Transverse colon (tissue), 4 donors: ENCODE measurements around the gene ONECUT1. TPM values are rescaled to one million over a fixed set of nuclear protein-coding genes. Genes with fewer than 3 reads are reported as not detected.

Experiments
- DNase-seq: peaks from one replicate; pipeline ENCODE4 v3.0.0-alpha.2; 2019
- H3K27ac ChIP-seq, 4 donors: fragments of 200-600 bp; sonication (generic); 2 replicates each; pipeline ENCODE4 v1.5.1; 2016 to 2018; ENCODE audit warnings: inconsistent platforms in 4 of 4
- H3K27me3 ChIP-seq: fragments of 200-600 bp; sonication (generic); 2 replicates; pipeline ENCODE4 v1.5.1; 2017; ENCODE audit warnings: inconsistent platforms
- H3K36me3 ChIP-seq, 4 donors: fragments of 200-600 bp; sonication (generic); 2 replicates each; pipeline ENCODE4 v1.5.1; 2017 to 2019; ENCODE audit warnings: inconsistent platforms in 4 of 4
- H3K4me1 ChIP-seq, 4 donors: fragments of 200-600 bp; sonication (generic); 2 replicates each; pipeline ENCODE4 v1.5.1; 2017 to 2020; ENCODE audit warnings: inconsistent platforms in 4 of 4
- H3K4me3 ChIP-seq, 4 donors: fragments of 200-600 bp; sonication (generic); 1 replicate in 1 of 4; 2 replicates in 3 of 4; pipeline versions ENCODE4 v1.5.1 to v1.6.1; 2017 to 2019; ENCODE audit warnings: inconsistent platforms in 4 of 4
- H3K9me3 ChIP-seq, 2 donors: fragments of 200-600 bp; sonication (generic); 2 replicates each; pipeline ENCODE4 v1.5.1; 2017 to 2019; ENCODE audit warnings: inconsistent platforms in 2 of 2
- EP300 ChIP-seq: sonication (generic); formaldehyde crosslinking; IDR thresholded peaks from one replicate; pipeline ENCODE4 v1.6.1; 2017; ENCODE audit warnings: antibody characterized with exemption, low read depth
- POLR2A ChIP-seq: fragments of 450-650 bp; IDR thresholded peaks from one replicate; pipeline ENCODE4 v1.6.1; 2016; ENCODE audit warnings: antibody characterized with exemption, mild to moderate bottlenecking, moderate library complexity
- POLR2AphosphoS5 ChIP-seq, 3 donors: sonication (generic); formaldehyde crosslinking; IDR thresholded peaks; one replicate each; pipeline ENCODE4 v1.6.1; 2016; ENCODE audit warnings: antibody characterized with exemption in 3 of 3
- WGBS, 2 donors: methylation state at CpG; one replicate each; pipeline ENCODE4 v1.1.5; 2018; ENCODE audit warnings: low coverage in 1 of 2; 5-methylcytosine and 5-hydroxymethylcytosine counted together
- in situ Hi-C, 4 donors: fragments of 200-750 bp; cut with MboI; loops; one replicate each; pipeline versions ENCODE4 v1.15.0 to v1.15.1; 2017; ENCODE audit warnings: low sequenced_read_pairs in 3 of 4, low pct_ligation_motif_present in 1 of 4, low pct_unique_long_range_greater_than_20kb in 1 of 4
- intact Hi-C: fragments of 100-400 bp; cut with DNase I; formaldehyde crosslinking; loops from one replicate; pipeline ENCODE4 v1.15.1; 2023; ENCODE audit warnings: low total_unique reads
- total RNA-seq, 4 donors: library from RNA; depleted of rRNA; stranded (reverse); fragments of >200 nt; gene quantifications; one replicate each; pipeline ENCODE4 v1.1.0, GENCODE V29; 2016
- TF ChIP-seq, protein P1 (sequence below), 5 experiments: fragments of 200-600 bp in 3 of 5; fragments of 450-650 bp in 2 of 5; sonication (generic) in 3 of 5; IDR thresholded peaks; 1 replicate in 2 of 5; 2 replicates in 3 of 5; pipeline ENCODE4 v1.5.1; 2016 to 2017; ENCODE audit warnings: antibody characterized with exemption in 5 of 5, inconsistent platforms in 3 of 5, mild to moderate bottlenecking in 2 of 5, moderate library complexity in 1 of 5

The ONECUT1 gene
- total RNA-seq, 4 donors from 2014 or later = 0.64 TPM; not detected in 3

- H3K4me3 ChIP-seq = no peak overlapping the region
- H3K9me3 ChIP-seq = no peaks in the 10 kb centered on the region
- no peaks in the 10 kb centered on the region for H3K4me1 ChIP-seq
- peaks cover 21% of the 10 kb centered on the region for H3K27me3 ChIP-seq
- H3K27ac ChIP-seq = no peak overlapping the region
- in situ Hi-C loops = no loop called here
- intact Hi-C loops = no loop called here
- 60 to 64% methylated on average over 1 to 3 of the region's 3 CpGs for WGBS, 2 donors
- H3K36me3 ChIP-seq = no peaks in the 10 kb centered on the region
- DNase-seq = no peak
- TF ChIP-seq POLR2AphosphoS5 (IDR thresholded peaks at IDR 0.05) (no peak), EP300 (no peak), POLR2A (no peak)
- TF ChIP-seq, protein P1, sequence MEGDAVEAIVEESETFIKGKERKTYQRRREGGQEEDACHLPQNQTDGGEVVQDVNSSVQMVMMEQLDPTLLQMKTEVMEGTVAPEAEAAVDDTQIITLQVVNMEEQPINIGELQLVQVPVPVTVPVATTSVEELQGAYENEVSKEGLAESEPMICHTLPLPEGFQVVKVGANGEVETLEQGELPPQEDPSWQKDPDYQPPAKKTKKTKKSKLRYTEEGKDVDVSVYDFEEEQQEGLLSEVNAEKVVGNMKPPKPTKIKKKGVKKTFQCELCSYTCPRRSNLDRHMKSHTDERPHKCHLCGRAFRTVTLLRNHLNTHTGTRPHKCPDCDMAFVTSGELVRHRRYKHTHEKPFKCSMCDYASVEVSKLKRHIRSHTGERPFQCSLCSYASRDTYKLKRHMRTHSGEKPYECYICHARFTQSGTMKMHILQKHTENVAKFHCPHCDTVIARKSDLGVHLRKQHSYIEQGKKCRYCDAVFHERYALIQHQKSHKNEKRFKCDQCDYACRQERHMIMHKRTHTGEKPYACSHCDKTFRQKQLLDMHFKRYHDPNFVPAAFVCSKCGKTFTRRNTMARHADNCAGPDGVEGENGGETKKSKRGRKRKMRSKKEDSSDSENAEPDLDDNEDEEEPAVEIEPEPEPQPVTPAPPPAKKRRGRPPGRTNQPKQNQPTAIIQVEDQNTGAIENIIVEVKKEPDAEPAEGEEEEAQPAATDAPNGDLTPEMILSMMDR (IDR thresholded peaks at IDR 0.05) = no peak
Measured at GRCh38 chr15:52765785-52766184, 24.4 kb downstream of the ONECUT1 start.

DNA sequence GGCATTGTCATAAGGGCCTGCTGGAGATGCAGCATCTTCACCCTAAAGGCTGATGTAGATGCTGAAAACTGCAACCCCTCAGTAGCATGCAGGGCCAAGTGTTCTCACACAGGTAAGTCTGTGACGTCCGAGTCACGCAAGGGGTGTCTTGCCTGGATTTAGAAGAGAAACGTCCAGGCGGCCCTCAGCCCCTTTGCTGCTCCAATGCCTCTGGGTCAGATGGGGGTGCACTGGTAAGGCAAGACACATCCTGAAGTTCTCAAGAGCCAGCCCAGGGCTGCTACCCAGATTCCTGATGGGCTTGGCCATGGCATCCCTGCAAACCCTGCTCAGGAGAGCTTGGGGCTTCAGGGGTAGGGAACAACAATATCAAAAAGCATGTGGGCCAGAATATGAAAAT is 25.4 kb downstream of the ONECUT1 start:
- Histone ChIP-seq H3K36me3 (no peaks in the 10 kb centered on the region), H3K4me3 (no peak overlapping the region), H3K9me3 (no peaks in the 10 kb centered on the region), H3K27me3 (peaks cover 15% of the 10 kb centered on the region), H3K4me1 (no peaks in the 10 kb centered on the region), H3K27ac (no peak overlapping the region)
- DNase-seq = no peak
- WGBS, 2 donors = 82% methylated on average over 5 of the region's 5 CpGs; no CpG with 5 or more reads in 1 of the 2 donors
- in situ Hi-C loops = no loop called here
- TF ChIP-seq POLR2AphosphoS5 (IDR thresholded peaks at IDR 0.05) (no peak), POLR2A (no peak), EP300 (no peak)
- TF ChIP-seq, protein P1 (IDR thresholded peaks at IDR 0.05) = no peak
- intact Hi-C loops = no loop called here

DNA sequence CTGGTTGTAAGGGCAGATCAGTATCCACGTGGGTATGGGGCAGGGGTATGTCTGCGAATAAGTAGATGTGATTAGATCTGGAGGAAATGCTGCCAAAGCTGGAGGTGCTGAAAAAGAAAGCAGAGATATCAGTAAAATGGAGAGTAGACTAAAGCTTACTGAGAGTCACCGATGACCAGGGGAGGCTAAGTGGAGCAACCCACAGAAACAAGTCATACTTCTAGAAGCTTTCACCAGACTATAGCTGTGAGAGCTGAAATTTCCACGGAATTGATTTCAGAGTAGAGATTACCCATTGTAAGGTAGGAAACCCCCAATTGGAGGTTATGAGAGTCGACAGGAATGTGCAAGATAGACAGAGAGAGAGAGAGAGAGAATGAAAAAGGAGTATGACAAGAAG is 27.5 kb downstream of the ONECUT1 start:
- no peak for DNase-seq
- WGBS, 2 donors = 65 to 74% methylated on average over 5 of the region's 5 CpGs
- Histone ChIP-seq H3K36me3 (no peaks in the 10 kb centered on the region), H3K27me3 (peaks cover 4% of the 10 kb centered on the region), H3K27ac (no peak overlapping the region), H3K4me1 (no peaks in the 10 kb centered on the region), H3K9me3 (no peaks in the 10 kb centered on the region), H3K4me3 (no peak overlapping the region)
- no peak for TF ChIP-seq POLR2A
- TF ChIP-seq, protein P1 (IDR thresholded peaks at IDR 0.05) = no peak
- no peak for TF ChIP-seq EP300
- TF ChIP-seq POLR2AphosphoS5 (IDR thresholded peaks at IDR 0.05) = no peak
- intact Hi-C loops (no loop called here), in situ Hi-C loops (no loop called here)

DNA sequence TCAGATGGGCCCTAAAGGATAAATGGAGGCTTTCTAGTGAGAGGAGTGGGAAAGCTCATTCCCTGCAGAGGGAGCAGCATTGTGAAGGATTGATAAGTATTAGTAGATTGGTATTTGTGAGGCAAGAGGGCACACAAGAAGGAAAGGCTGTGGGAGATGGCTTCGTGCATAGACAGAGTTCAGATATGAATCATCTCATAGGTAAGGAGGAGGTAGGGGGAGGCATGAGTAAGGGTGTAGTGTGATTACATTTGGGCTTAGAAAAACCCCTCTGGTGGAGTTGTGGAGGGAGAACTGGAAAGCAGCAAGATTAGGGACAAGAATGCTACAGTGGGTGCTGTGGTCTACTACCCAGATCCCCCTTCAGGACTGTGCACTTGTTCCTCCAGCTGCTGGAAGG is 29.6 kb downstream of the ONECUT1 start:
- intact Hi-C loops = no loop called here

More for the DNA sequence above, 29.6 kb downstream of the ONECUT1 start:
- Histone ChIP-seq H3K4me1 (no peaks in the 10 kb centered on the region), H3K27ac (no peak overlapping the region), H3K27me3 (no peaks in the 10 kb centered on the region), H3K4me3 (no peak overlapping the region), H3K36me3 (no peaks in the 10 kb centered on the region), H3K9me3 (no peaks in the 10 kb centered on the region)
- no peak for DNase-seq
- in situ Hi-C loops = no loop called here
- no peak for TF ChIP-seq POLR2A
- TF ChIP-seq POLR2AphosphoS5 (IDR thresholded peaks at IDR 0.05) = no peak
- TF ChIP-seq EP300 = no peak
- TF ChIP-seq, protein P1 (IDR thresholded peaks at IDR 0.05) = no peak
- WGBS, 2 donors = 68% methylated on average over 1 of the region's 1 CpG; no CpG with 5 or more reads in 1 of the 2 donors
